Naive B cell (primary cell): ENCODE measurements around the gene CIAO2A. TPM values are rescaled to one million over a fixed set of nuclear protein-coding genes. Genes with fewer than 3 reads are reported as not detected.
A peak's percentile ranks its signal among the peaks of the same experiment; 100 is the strongest.
"Not testable (repeated sequence)": the region's sequence is repeated elsewhere in the genome, so short reads cannot be mapped to it uniquely, and the experiment has no call there.

Experiments used
- ATAC-seq, 2 donors: fragments of 150-1000 bp; cut with Tn5 transposase; 2 replicates each; pipeline ENCODE4 v1.10.0; 2021; ENCODE audit warnings: low read depth in 2 of 2, mild to moderate bottlenecking in 2 of 2, moderate library complexity in 2 of 2
- DNase-seq: peaks from one replicate; pipeline ENCODE4 v3.0.0; 2022
- H3K27ac Mint-ChIP-seq, 6 donors: one replicate each; pipeline ENCODE4 v1.8.0; 2020 to 2022; ENCODE audit warnings: mild to moderate bottlenecking in 6 of 6, mixed read lengths in 6 of 6, moderate library complexity in 5 of 6, inconsistent platforms in 2 of 6
- H3K27me3 Mint-ChIP-seq, 3 donors: one replicate each; pipeline ENCODE4 v1.8.0; 2021 to 2022; ENCODE audit warnings: mixed read lengths in 3 of 3, mild to moderate bottlenecking in 1 of 3
- H3K36me3 Mint-ChIP-seq, 2 donors: one replicate each; pipeline ENCODE4 v1.8.0; 2020 to 2022; ENCODE audit warnings: mixed read lengths in 2 of 2, inconsistent platforms in 1 of 2, mild to moderate bottlenecking in 1 of 2
- H3K4me1 Mint-ChIP-seq, 3 donors: one replicate each; pipeline ENCODE4 v1.8.0; 2020 to 2022; ENCODE audit warnings: mixed read lengths in 3 of 3, inconsistent platforms in 1 of 3, mild to moderate bottlenecking in 1 of 3, moderate library complexity in 1 of 3
- H3K4me3 Mint-ChIP-seq, 8 donors: one replicate each; pipeline ENCODE4 v1.8.0; 2020 to 2022; ENCODE audit warnings: mild to moderate bottlenecking in 8 of 8, mixed read lengths in 8 of 8, moderate library complexity in 8 of 8, inconsistent platforms in 2 of 8
- H3K9me3 Mint-ChIP-seq, 7 donors: one replicate each; pipeline ENCODE4 v1.8.0; 2020 to 2022; ENCODE audit warnings: mixed read lengths in 7 of 7, mild to moderate bottlenecking in 5 of 7, inconsistent platforms in 2 of 7, moderate library complexity in 1 of 7
- polyA plus RNA-seq, 6 donors: library from polyadenylated mRNA; unstranded; fragments of 300-500 nt; fragmentation: Illumina TruSeq; gene quantifications; one replicate each; pipeline ENCODE4 v1.2.3, GENCODE V29; 2021; ENCODE audit warnings: low read depth in 6 of 6

CIAO2A gene
- polyA plus RNA-seq, 6 donors from 2014 or later: 260 to 473 (median 320) TPM

DNA sequence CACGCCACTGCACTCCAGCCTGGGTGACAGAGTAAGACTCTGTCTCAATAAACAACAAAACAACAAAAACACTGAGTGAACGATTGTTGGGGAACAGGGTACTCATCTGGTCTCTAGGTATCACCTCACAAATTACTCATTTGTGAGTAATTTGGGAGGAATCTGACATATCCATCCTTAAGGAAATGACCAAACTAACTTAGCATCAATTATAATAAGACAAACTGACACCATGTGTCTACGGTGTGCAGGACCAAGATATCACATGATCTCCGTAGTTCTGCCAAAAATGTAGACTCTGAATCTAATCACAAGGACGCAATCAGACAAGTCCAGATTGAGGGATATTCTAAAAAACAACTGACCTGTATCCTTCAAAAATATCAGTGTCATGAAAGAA lies 35.4 kb downstream of the CIAO2A start:
- no peaks in the 10 kb centered on the region for H3K27me3 Mint-ChIP-seq
- no peak for DNase-seq
- no peak overlapping the region for H3K27ac Mint-ChIP-seq
- no peaks in the 10 kb centered on the region for H3K9me3 Mint-ChIP-seq
- H3K4me1 Mint-ChIP-seq: no peaks in the 10 kb centered on the region
- H3K4me3 Mint-ChIP-seq: peak overlapping the region in 1 of 8 donors; percentile 22
- no peaks in the 10 kb centered on the region for H3K36me3 Mint-ChIP-seq
- no peak for ATAC-seq

DNA sequence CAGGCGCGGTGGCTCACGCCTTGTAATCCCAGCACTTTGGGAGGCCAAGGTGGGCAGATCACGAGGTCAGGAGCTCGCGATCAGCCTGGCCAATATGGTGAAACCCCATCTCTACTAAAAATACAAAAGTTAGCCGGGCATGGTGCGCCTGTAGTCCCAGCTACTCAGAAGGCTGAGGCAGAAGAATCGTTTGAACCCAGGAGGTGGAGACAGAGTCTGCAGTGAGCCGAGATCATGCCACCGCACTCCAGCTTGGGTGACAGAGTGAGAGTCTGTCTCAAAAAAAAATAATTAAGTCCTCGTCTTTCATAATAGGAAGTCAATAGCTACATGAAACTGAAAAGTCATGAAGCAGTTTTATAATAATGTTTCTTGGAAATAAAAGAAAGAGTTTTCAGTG lies 40.0 kb downstream of the CIAO2A start:
- H3K9me3 Mint-ChIP-seq, ATAC-seq, H3K36me3 Mint-ChIP-seq, H3K4me3 Mint-ChIP-seq, DNase-seq, H3K27me3 Mint-ChIP-seq, H3K27ac Mint-ChIP-seq: not testable (repeated sequence)
- H3K4me1 Mint-ChIP-seq: peaks cover 14 to 17% (median 16%) of the 10 kb centered on the region in 3 donors

DNA sequence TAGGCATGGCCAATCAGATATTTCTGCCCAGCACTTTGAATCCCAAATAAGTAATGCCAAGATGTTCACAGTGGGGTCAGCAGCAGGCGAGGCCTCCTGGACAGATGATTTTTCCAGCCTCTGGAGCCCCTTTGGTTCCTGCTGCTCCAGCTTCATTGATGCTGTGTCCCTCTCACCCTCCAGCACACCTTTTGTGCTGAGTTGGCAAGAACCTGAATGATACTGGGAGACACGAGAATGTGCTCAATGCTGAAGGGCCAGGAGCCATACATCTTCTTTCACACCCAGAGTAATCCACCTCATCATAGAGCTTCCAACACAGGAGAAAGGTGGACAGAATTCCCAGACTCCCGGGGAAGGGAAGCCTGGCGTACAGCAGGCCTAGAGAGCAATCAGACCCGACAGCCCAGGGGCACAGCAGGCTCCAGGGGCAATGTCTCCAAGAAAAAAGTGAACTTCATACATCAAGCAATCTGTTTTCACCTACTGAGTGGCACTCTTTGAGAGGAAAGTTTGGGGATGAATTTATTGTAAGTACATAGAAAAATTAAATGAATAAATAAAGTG lies 40.6 kb downstream of the CIAO2A start:
- H3K27me3 Mint-ChIP-seq: peaks cover 0 to 7% (median 4%) of the 10 kb centered on the region in 3 donors
- H3K9me3 Mint-ChIP-seq: peaks cover 0 to 4% (median 0%) of the 10 kb centered on the region in 7 donors
- no peak overlapping the region for H3K4me3 Mint-ChIP-seq
- H3K36me3 Mint-ChIP-seq: no peaks in the 10 kb centered on the region
- ATAC-seq (no peak), DNase-seq (no peak)
- H3K27ac Mint-ChIP-seq: no peak overlapping the region
- peaks cover 21 to 23% (median 22%) of the 10 kb centered on the region in 3 donors for H3K4me1 Mint-ChIP-seq

DNA sequence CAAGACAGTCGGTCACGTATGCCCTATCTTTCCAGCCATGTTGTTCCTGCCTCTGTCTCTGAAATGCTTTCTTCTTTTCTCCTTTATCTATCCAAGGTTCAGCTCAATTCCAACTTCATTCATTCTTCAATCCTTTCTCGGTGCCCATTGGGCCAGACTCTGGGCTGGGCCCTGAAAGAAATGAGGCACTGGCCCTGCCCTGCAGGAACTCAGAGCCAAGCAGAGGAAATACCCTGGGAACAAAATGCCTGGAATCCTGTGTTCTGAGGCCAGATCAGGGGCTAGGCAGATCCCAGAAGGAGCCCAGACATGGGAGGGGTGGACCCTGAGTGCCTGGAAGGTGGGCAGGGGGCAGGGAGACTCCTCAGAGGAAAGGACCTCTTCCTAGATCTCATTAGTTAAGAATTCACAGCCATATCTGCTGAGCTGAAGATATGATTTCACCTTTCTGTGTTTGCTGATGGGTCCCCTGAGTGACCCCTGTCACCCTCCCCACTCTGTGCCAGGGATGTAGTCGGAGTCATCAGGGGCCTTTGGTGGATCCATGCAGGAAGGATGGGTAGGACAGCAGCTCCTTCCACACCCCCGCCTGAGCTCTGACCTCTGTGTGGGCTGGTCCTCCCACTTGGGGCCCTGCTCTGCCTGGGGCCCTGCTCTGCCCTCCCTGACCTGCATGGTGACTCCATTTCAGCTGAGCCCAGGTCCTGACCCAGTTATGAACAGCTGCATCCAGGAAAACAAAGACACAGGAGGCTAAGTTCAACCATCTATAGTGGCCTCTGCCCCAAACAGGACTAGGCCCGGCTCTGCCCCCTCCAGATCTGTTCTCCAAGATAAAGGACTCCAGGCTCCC lies 42.0 kb downstream of the CIAO2A start:
- H3K9me3 Mint-ChIP-seq: peaks cover 0 to 4% (median 0%) of the 10 kb centered on the region in 7 donors
- H3K27ac Mint-ChIP-seq: peak overlapping the region in 3 of 6 donors; percentile 1 to 85 (median 32)
- no peak for DNase-seq
- peaks cover 32 to 36% (median 34%) of the 10 kb centered on the region in 3 donors for H3K4me1 Mint-ChIP-seq
- peak overlapping the region in 1 of 8 donors; percentile 25 for H3K4me3 Mint-ChIP-seq
- no peaks in the 10 kb centered on the region for H3K36me3 Mint-ChIP-seq
- no peak for ATAC-seq
- H3K27me3 Mint-ChIP-seq: peaks cover 0 to 7% (median 4%) of the 10 kb centered on the region in 3 donors

DNA sequence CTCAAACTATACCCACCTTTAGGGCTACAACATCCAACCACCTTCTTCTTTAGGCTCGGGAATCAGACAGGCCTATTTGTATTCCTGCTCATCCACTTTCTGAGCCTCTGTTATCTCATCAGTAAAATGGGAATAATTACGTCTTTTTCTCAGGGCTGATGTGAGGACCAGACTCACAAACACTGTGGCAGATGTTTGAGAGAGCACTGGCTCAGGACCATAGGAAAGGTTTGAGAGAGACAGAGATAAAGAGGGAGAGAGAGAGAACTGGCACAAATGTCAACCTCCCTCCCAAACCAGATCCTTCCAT lies 42.6 kb downstream of the CIAO2A start:
- no peaks in the 10 kb centered on the region for H3K36me3 Mint-ChIP-seq
- peaks cover 34 to 39% (median 37%) of the 10 kb centered on the region in 3 donors for H3K4me1 Mint-ChIP-seq
- no peak for ATAC-seq
- no peak overlapping the region for H3K4me3 Mint-ChIP-seq
- peaks cover 0 to 7% (median 4%) of the 10 kb centered on the region in 3 donors for H3K27me3 Mint-ChIP-seq
- H3K27ac Mint-ChIP-seq: no peak overlapping the region
- H3K9me3 Mint-ChIP-seq: peaks cover 0 to 4% (median 0%) of the 10 kb centered on the region in 7 donors
- DNase-seq: no peak

DNA sequence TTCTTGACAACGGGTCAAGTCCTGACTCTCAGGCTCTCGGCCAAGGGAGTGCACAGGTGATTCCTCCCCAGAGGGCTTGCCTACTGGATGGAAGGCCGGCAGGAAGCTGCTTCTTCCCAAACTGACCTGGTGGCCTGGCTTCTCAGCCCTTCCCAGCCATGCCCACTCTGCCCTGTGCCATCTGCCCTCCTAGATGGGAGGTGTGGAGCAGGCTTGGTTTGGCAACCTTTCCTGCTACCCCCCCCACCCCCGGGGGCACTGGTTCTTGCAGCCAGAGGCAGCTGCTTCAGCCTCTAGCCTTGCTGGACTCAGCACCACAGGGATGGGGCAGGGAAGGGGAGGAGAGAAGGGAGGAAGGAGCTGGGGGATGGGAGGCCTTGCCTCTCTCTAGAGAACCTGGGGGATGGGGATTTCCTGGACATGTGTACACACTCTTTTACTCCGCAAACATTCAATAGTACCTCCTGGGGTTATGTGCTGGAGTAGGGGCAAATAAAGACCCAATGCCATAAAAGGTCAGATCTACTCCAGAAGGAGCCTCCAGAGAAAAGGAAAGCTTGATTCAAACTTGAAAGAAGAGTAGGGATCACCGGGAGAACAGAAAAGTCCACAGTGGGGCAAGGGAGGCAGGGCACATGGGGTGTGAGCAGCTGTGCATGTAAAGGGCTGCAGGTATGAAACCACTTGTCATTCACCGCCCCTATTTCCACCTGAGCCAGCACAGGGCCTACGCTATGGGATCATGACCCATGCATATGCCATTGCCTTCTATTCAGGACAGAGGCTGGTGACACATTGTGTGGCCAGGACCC lies 43.2 kb downstream of the CIAO2A start:
- Mint-ChIP-seq H3K4me3 (no peak overlapping the region), H3K4me1 (peaks cover 37 to 43% (median 38%) of the 10 kb centered on the region in 3 donors), H3K9me3 (peaks cover 0 to 4% (median 0%) of the 10 kb centered on the region in 7 donors), H3K27ac (no peak overlapping the region), H3K36me3 (no peaks in the 10 kb centered on the region), H3K27me3 (peaks cover 0 to 7% (median 4%) of the 10 kb centered on the region in 3 donors)
- no peak for DNase-seq
- ATAC-seq: no peak

DNA sequence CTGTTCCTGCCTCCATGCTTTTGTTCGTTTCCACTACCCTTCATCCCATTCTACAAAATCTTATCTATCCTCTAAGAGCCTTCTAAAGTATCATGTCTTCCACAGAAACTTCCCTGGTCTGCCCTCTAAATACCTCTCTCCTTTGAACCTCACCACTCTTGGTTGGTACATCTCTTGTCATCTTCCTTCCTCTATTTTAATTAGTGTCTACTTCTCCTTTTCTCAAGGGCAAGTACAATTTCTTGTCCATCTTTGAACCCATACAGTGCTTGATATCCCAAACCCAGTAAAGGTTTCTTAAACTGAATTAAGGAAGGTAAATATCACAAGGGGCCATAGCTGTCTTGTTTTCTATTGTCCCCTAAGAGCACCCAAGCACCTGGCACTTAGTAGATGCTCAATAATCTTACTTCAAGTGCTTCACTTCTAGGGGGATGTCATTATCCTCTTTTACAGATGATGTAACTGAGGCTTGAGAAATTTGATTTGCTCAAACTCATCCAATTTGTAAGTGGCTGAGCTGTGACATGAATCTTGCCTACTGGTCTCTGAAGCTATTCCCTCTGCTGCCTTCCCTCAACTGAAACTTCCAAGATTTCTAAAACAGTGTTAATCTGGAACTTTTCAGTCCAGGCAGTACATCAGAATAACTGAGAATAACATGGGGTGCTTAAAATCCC lies 44.7 kb downstream of the CIAO2A start:
- ATAC-seq (peak; percentile 52 to 60), DNase-seq (peak; percentile 36)
- Mint-ChIP-seq H3K27ac (peak overlapping the region in 4 of 6 donors; percentile 1 to 90 (median 10)), H3K36me3 (no peaks in the 10 kb centered on the region), H3K4me1 (peaks cover 52 to 58% (median 54%) of the 10 kb centered on the region in 3 donors), H3K9me3 (peaks cover 0 to 4% (median 0%) of the 10 kb centered on the region in 7 donors), H3K4me3 (peak overlapping the region in 7 of 8 donors; percentile 18 to 80 (median 49)), H3K27me3 (peaks cover 0 to 7% (median 4%) of the 10 kb centered on the region in 3 donors)

DNA sequence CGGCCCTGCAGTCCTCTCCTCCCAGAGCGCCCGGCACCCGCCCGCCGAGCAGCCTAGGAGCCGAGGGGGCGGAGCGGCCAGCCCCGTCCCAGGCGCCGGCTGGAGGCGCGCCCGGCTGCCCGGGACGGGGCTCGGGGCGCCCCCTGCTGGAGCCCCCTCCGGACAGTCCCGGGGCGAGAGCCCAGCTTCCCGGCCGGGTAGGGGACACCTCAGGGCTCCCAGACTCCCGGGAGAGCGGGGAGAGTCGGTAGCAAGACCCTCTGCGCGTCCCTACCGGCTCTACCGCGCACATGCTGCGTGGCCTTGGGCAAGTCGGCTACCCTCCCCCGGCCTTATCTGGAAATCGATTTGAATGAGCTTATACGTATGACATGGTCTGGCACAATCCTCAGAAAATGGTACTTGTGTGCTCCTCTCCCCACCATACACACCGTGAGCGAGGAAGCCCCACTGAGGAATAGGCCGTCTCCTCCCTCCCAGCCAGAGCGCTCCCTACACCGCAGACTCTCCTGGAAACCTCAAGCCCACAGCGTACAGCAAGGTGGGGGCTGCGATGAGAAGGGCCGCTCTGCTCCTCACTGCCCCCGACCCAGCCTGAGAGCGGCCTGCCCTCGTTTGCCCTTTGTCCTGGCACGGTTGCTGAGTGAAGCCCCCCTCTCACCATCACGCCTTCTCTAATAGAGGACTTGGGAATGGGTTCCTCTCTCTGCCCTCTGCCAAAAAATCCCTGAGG lies 47.1 kb downstream of the CIAO2A start, which contains the start of gene DAPK2:
DAPK2 (minus strand) TSS at position 65 of the 733 bp plus-strand sequence. CDS start 6,224 bp downstream, outside the sequence.
- Mint-ChIP-seq H3K9me3 (peaks cover 0 to 4% (median 0%) of the 10 kb centered on the region in 7 donors), H3K27ac (peak within 1 kb of the TSS; percentile 16 to 82 (median 70)), H3K4me1 (peaks cover 55 to 71% (median 63%) of the 10 kb centered on the region in 3 donors), H3K4me3 (peak within 1 kb of the TSS; percentile 66 to 90 (median 82)), H3K27me3 (peaks cover 0 to 4% (median 3%) of the 10 kb centered on the region in 3 donors), H3K36me3 (no peaks in the 10 kb centered on the region)
- peak; percentile 36 to 38 for ATAC-seq
- DNase-seq: peak; percentile 37

DNA sequence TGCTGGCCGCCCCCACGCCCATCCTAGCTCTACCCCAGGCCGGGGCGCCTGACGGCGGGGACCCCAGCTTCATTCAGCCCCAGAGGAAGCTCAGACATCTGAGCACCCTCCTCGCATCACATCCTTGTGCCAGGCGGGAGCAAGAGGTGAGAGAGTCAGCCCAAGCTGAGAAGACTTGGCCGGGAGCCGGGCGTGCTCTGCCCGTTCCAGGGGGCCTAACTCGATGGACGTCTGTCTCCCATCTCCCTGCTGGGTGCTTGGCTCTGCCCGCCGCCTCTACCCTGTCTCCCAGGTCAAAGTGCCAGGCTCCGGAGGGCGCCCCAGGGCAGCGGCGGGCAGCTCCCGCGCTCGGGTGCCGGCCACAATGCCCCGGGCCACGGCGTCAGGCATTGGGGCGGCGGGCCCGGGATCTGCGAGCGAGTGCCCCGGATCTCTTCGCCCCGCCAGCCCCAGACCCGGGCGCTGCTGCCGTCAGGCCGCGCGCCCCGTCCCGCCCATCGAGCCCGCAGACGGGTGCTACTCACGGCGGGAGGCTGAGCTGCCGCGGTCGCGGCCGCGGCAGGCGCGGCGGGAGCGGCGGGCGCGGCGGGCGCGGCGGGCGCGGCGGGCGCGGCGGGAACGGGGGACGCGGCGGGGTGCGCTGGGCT lies 47.7 kb downstream of the CIAO2A start:
- H3K9me3 Mint-ChIP-seq: peaks cover 0 to 4% (median 0%) of the 10 kb centered on the region in 7 donors
- peaks cover 0 to 4% (median 0%) of the 10 kb centered on the region in 3 donors for H3K27me3 Mint-ChIP-seq
- peak overlapping the region in 1 of 6 donors; percentile 29 for H3K27ac Mint-ChIP-seq
- H3K4me3 Mint-ChIP-seq: peak overlapping the region; percentile 22 to 90 (median 78)
- ATAC-seq: peak; percentile 10 to 17
- no peak for DNase-seq
- no peaks in the 10 kb centered on the region for H3K36me3 Mint-ChIP-seq
- peaks cover 51 to 66% (median 63%) of the 10 kb centered on the region in 3 donors for H3K4me1 Mint-ChIP-seq

DNA sequence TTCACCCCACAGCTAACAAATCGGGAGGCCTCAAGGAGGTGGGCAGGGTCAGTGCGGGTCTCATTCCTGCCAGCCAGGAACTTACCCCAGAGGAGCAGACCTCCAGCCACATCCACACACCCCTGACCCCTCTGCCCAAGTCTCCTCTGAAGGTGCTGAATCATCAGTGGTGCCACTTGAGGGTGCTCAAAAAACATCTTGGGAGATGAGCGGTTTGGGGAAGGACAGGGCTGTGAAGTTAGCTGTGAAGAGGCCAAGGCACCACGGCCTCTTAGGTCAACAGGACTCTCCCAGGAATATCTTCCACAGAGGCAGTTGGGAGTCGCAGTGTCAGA lies 48.6 kb downstream of the CIAO2A start:
- peaks cover 0 to 4% (median 0%) of the 10 kb centered on the region in 7 donors for H3K9me3 Mint-ChIP-seq

DNA sequence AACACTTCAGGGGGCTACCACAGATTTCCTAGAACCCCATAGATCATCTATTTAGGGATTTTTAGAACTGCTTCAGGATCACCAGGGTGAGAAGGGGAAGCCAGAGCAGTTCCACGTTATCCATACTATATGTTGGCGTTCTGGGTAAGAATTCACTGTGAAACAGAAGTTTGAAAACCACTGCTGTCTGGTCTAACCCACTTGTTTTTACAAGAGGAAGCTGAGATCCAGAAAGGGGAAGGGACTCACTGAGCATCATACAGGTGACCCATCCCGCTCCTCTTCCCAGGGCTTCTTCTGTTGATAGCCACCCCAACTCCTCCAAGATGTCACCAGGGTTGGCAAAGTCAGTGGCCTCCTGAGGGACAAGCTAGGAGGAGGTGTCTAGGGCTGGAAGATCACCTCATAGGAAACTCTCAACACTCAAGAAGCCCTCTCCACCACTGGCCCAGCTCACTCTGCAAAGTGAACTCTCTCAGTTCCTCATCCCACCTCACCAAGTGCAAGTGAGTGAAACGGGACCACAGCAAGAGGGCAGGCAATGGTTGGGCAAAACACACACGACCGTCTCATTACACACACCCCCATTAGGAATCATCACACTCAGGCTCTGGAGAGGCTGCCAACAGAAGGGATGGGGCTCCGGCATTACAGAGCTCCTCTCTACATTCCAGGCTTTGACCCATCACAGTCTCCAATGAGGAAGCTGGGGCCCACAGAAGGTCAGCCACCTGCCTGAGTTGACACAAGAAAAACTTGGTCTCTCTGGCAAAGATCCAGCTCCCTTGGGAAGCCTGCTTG lies 49.1 kb downstream of the CIAO2A start:
- Mint-ChIP-seq H3K36me3 (no peaks in the 10 kb centered on the region), H3K4me3 (peak overlapping the region; percentile 45 to 90 (median 80)), H3K27me3 (peaks cover 0 to 4% (median 0%) of the 10 kb centered on the region in 3 donors), H3K9me3 (peaks cover 0 to 4% (median 0%) of the 10 kb centered on the region in 7 donors), H3K27ac (peak overlapping the region; percentile 3 to 84 (median 68)), H3K4me1 (peaks cover 46 to 58% (median 57%) of the 10 kb centered on the region in 3 donors)
- peak; percentile 69 for DNase-seq
- peak; percentile 79 to 81 for ATAC-seq

More for the DNA sequence above, 48.6 kb downstream of the CIAO2A start:
- H3K27ac Mint-ChIP-seq: peak overlapping the region in 4 of 6 donors; percentile 64 to 84 (median 74)
- no peaks in the 10 kb centered on the region for H3K36me3 Mint-ChIP-seq
- ATAC-seq (no peak), DNase-seq (no peak)
- H3K4me3 Mint-ChIP-seq: peak overlapping the region; percentile 45 to 90 (median 79)
- H3K27me3 Mint-ChIP-seq: peaks cover 0 to 4% (median 0%) of the 10 kb centered on the region in 3 donors
- peaks cover 47 to 58% (median 58%) of the 10 kb centered on the region in 3 donors for H3K4me1 Mint-ChIP-seq
